Gastrocnemius medialis (tissue), 4 donors: ENCODE data around the gene ISOC2.

ENCODE experiments used
- POLR2A ChIP-seq, 2 donors: fragments of 450-650 bp; IDR thresholded peaks; one replicate each; pipeline ENCODE4 v1.6.1; 2017; ENCODE audit warnings: antibody characterized with exemption in 2 of 2, mild to moderate bottlenecking in 2 of 2, moderate library complexity in 2 of 2
- TF ChIP-seq, protein P1 (sequence below), 5 experiments: fragments of 450-650 bp in 3 of 5; fragments of 200-600 bp in 2 of 5; sonication (generic) in 2 of 5; IDR thresholded peaks in 4 of 5; conservative IDR thresholded peaks in 1 of 5; 1 replicate in 4 of 5; 2 replicates in 1 of 5; pipeline ENCODE4 v1.5.1; 2016 to 2019; ENCODE audit warnings: antibody characterized with exemption in 5 of 5, mild to moderate bottlenecking in 3 of 5, moderate library complexity in 3 of 5

DNA sequence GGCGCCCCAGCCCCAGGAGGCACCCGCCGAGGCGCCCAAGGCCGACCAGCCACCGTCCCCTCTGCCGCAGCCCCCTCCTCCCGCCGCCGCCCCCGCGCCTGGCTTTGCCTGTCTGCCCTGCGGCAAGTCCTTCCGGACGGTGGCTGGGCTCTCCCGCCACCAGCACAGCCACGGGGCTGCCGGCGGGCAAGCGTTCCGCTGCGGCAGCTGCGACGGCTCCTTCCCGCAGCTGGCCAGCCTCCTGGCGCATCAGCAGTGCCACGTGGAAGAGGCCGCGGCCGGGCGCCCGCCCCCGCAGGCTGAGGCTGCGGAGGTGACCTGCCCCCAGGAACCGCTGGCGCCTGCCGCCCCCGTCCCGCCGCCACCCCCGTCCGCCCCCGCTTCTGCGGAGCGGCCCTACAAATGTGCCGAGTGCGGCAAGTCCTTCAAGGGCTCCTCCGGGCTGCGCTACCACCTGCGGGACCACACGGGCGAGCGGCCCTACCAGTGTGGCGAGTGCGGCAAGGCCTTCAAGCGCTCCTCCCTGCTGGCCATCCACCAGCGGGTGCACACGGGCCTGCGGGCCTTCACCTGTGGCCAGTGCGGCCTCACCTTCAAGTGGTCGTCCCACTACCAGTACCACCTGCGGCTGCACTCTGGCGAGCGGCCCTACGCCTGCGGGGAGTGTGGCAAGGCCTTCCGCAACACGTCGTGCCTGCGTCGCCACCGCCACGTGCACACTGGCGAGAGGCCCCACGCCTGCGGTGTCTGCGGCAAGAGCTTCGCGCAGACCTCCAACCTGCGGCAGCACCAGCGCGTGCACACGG, 20.9 kb upstream of the ISOC2 start:
- TF ChIP-seq, protein P1, sequence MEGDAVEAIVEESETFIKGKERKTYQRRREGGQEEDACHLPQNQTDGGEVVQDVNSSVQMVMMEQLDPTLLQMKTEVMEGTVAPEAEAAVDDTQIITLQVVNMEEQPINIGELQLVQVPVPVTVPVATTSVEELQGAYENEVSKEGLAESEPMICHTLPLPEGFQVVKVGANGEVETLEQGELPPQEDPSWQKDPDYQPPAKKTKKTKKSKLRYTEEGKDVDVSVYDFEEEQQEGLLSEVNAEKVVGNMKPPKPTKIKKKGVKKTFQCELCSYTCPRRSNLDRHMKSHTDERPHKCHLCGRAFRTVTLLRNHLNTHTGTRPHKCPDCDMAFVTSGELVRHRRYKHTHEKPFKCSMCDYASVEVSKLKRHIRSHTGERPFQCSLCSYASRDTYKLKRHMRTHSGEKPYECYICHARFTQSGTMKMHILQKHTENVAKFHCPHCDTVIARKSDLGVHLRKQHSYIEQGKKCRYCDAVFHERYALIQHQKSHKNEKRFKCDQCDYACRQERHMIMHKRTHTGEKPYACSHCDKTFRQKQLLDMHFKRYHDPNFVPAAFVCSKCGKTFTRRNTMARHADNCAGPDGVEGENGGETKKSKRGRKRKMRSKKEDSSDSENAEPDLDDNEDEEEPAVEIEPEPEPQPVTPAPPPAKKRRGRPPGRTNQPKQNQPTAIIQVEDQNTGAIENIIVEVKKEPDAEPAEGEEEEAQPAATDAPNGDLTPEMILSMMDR (IDR thresholded peaks at IDR 0.05 in 4 of 5, conservative IDR thresholded peaks at IDR 0.05 in 1 of 5) = no peak
- no peak for TF ChIP-seq POLR2A (IDR thresholded peaks at IDR 0.05)
